Heart right ventricle (tissue), 16 donors: Measurements from ENCODE around the gene C2CD4C. TPM values are rescaled to one million over a fixed set of nuclear protein-coding genes. Genes with fewer than 3 reads are reported as not detected.

ENCODE experiments used
- ATAC-seq, 8 donors: fragments of 200-7000 bp; cut with Tn5 transposase; one replicate each; pipeline ENCODE4 v1.9.1; 2020; ENCODE audit warnings: mild to moderate bottlenecking in 8 of 8, moderate library complexity in 8 of 8, moderate number of reproducible peaks in 1 of 8
- DNase-seq, 2 donors: peaks; one replicate each; pipeline ENCODE4 v3.0.0-alpha.2; 2020
- H3K27ac ChIP-seq, 10 donors: fragments of 200-600 bp; sonication (generic) in 2 of 10; one replicate each; pipeline versions ENCODE4 v1.5.0 to v1.8.0; 2020 to 2022; ENCODE audit warnings: mild to moderate bottlenecking in 3 of 10
- H3K27me3 ChIP-seq, 7 donors: fragments of 200-600 bp; one replicate each; pipeline ENCODE4 v1.8.0; 2021 to 2022; ENCODE audit warnings: mild to moderate bottlenecking in 2 of 7
- H3K36me3 ChIP-seq, 9 donors: fragments of 200-600 bp; sonication (generic) in 1 of 9; one replicate each; pipeline versions ENCODE4 v1.5.0 to v1.8.0; 2020 to 2022; ENCODE audit warnings: mild to moderate bottlenecking in 2 of 9
- H3K4me1 ChIP-seq, 9 donors: fragments of 200-600 bp; sonication (generic) in 1 of 9; one replicate each; pipeline versions ENCODE4 v1.5.0 to v1.8.0; 2020 to 2022; ENCODE audit warnings: mild to moderate bottlenecking in 4 of 9
- H3K4me3 ChIP-seq, 10 donors: fragments of 200-600 bp; sonication (generic) in 2 of 10; one replicate each; pipeline versions ENCODE4 v1.5.0 to v1.8.0; 2020 to 2022; ENCODE audit warnings: mild to moderate bottlenecking in 7 of 10, moderate library complexity in 2 of 10
- H3K9me3 ChIP-seq, 11 donors: fragments of 200-600 bp in 10 of 11; sonication (generic) in 2 of 11; one replicate each; pipeline versions ENCODE4 v1.5.0 to v1.8.0; 2013 to 2022; ENCODE audit warnings: mild to moderate bottlenecking in 2 of 11, control low read depth in 1 of 11, moderate library complexity in 1 of 11
- WGBS, 2 donors: extraction: QIAGEN DNeasy Blood & Tissue Kit; methylation state at CpG; one replicate each; pipeline ENCODE4 v1.1.7; 2013; ENCODE audit warnings: inconsistent platforms in 1 of 2; 5-methylcytosine and 5-hydroxymethylcytosine counted together
- intact Hi-C, 10 donors: fragments of 100-400 bp; cut with DNase I; formaldehyde crosslinking; loops; one replicate each; pipeline versions ENCODE4 v1.11.1 to v1.14.2; 2022
- polyA plus RNA-seq, 2 donors: library from polyadenylated mRNA; stranded (reverse); fragments of 200-250 nt; gene quantifications; one replicate each; pipeline ENCODE4 v1.2.3, GENCODE V29; 2013
- total RNA-seq, 10 donors: library from RNA; stranded (reverse); fragmentation: NEBNext Ultra II Directional in 3 of 10; extraction: Animal tissue kit (Norgen Biotek cat#: 25700) in 3 of 10; gene quantifications; one replicate each; pipeline versions ENCODE4 v1.2.1 to v1.2.4, GENCODE V29; 2021 to 2023
- TF ChIP-seq, protein P1 (sequence below), 9 donors: fragments of 200-600 bp; sonication (generic) in 2 of 9; IDR thresholded peaks; one replicate each; pipeline versions ENCODE4 v1.5.0 to v1.8.0; 2021 to 2022; ENCODE audit warnings: antibody characterized with exemption in 9 of 9, mild to moderate bottlenecking in 5 of 9, moderate library complexity in 1 of 9
- donor health status: Arrhythmogenic right ventricular cardiomyopathy.
- donor health status: ischemic (EF 13 %, LVEDD 7.1; RV severe dilation, severe dysfunction).
- donor health status: healthy with polysubstance abuse.
- donor health status: DM: no; HTN: yes; CAD: no.
- donor health status: DM: no; HTN: no; CAD: no.
- donor health status: ischemic (EF 25% LVEDD 6.9; RV normal size, moderate dysfunction).
- donor health status: ischemic (EF 25% LVEDD 5.7; RV mildly dilated, moderate dysfunction).
- donor health status: healthy.
- donor health status: DM: yes; HTN: yes; CAD: no.
- donor health status: Ischemic cardiomyopathy.
- donor health status: ischemic (EF 35%, LVEDD 5.7; RV mildly dilated, moderate dysfunction).
- donor health status: nonischemic (EF 11% LVEDD 7.7; RV severe dilation, severe dysfunction).
- donor health status: DM: yes; HTN: yes; CAD: no.
- donor health status: PGD.
- donor health status: ischemic (EF 29% LVEDD 5.4; RV normal size, mild dysfunction).
- donor health status: nonischemic (EF 23%, LVEDD 6.1; RV moderate dilation, normal function).

Gene C2CD4C
- total and polyA plus RNA-seq, 12 donors, result 0.26 to 2.2 (median 0.79) TPM

GRCh38 chr19:402786-403185 is 6.2 kb downstream of the C2CD4C start:
- peaks cover 0 to under 1% (median 0%) of the 10 kb centered on the region in 9 donors for H3K4me1 ChIP-seq
- no peaks in the 10 kb centered on the region for H3K36me3 ChIP-seq
- peaks cover 0 to 52% (median 36%) of the 10 kb centered on the region in 7 donors for H3K27me3 ChIP-seq
- H3K4me3 ChIP-seq, result no peak overlapping the region
- ATAC-seq, result no peak
- 89 to 92% methylated on average over 11 of the region's 11 CpGs for WGBS, 2 donors
- H3K9me3 ChIP-seq, result peaks cover 0 to 2% (median 0%) of the 10 kb centered on the region in 11 donors
- intact Hi-C loops, result no loop called here
- TF ChIP-seq, protein P1, sequence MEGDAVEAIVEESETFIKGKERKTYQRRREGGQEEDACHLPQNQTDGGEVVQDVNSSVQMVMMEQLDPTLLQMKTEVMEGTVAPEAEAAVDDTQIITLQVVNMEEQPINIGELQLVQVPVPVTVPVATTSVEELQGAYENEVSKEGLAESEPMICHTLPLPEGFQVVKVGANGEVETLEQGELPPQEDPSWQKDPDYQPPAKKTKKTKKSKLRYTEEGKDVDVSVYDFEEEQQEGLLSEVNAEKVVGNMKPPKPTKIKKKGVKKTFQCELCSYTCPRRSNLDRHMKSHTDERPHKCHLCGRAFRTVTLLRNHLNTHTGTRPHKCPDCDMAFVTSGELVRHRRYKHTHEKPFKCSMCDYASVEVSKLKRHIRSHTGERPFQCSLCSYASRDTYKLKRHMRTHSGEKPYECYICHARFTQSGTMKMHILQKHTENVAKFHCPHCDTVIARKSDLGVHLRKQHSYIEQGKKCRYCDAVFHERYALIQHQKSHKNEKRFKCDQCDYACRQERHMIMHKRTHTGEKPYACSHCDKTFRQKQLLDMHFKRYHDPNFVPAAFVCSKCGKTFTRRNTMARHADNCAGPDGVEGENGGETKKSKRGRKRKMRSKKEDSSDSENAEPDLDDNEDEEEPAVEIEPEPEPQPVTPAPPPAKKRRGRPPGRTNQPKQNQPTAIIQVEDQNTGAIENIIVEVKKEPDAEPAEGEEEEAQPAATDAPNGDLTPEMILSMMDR (IDR thresholded peaks at IDR 0.05), result no peak
- no peak overlapping the region for H3K27ac ChIP-seq
- no peak for DNase-seq

GRCh38 chr19:401866-402511 is 7.0 kb downstream of the C2CD4C start:
- H3K4me1 ChIP-seq, result no peaks in the 10 kb centered on the region
- no peak overlapping the region for H3K27ac ChIP-seq
- peak overlapping the region in 1 of 10 donors; percentile 12 for H3K4me3 ChIP-seq
- H3K36me3 ChIP-seq, result no peaks in the 10 kb centered on the region
- intact Hi-C loops, result no loop called here
- ATAC-seq (peak in 1 of 8 donors; percentile 26), DNase-seq (peak in 1 of 2 donors; percentile 6)
- 54% methylated on average over 32 to 38 of the region's 38 CpGs for WGBS, 2 donors
- H3K9me3 ChIP-seq, result peaks cover 0 to 2% (median 0%) of the 10 kb centered on the region in 11 donors
- H3K27me3 ChIP-seq, result peaks cover 0 to 54% (median 33%) of the 10 kb centered on the region in 7 donors
- TF ChIP-seq, protein P1 (IDR thresholded peaks at IDR 0.05), result no peak

GRCh38 chr19:400976-401865 is 7.7 kb downstream of the C2CD4C start:
- ATAC-seq, result peak in 2 of 8 donors; percentile 19 to 27
- WGBS, 2 donors, result 83 to 85% methylated on average over 43 of the region's 43 CpGs

GRCh38 chr19:399370-399769 is 9.6 kb downstream of the C2CD4C start:
- DNase-seq (no peak), ATAC-seq (no peak)
- no peaks in the 10 kb centered on the region for H3K4me1 ChIP-seq
- H3K9me3 ChIP-seq, result peaks cover 0 to 2% (median 0%) of the 10 kb centered on the region in 11 donors
- WGBS, 2 donors, result 89% methylated on average over 9 of the region's 9 CpGs
- H3K27ac ChIP-seq, result no peak overlapping the region
- intact Hi-C loops, result no loop called here
- H3K36me3 ChIP-seq, result no peaks in the 10 kb centered on the region
- TF ChIP-seq, protein P1 (IDR thresholded peaks at IDR 0.05), result no peak
- no peak overlapping the region for H3K4me3 ChIP-seq
- H3K27me3 ChIP-seq, result peaks cover 0 to 42% (median 19%) of the 10 kb centered on the region in 7 donors

More at GRCh38 chr19:400976-401865, 7.7 kb downstream of the C2CD4C start:
- intact Hi-C loops, result no loop called here
- DNase-seq, result no peak
- Histone ChIP-seq H3K9me3 (peaks cover 0 to 2% (median 0%) of the 10 kb centered on the region in 11 donors), H3K4me3 (no peak overlapping the region), H3K36me3 (no peaks in the 10 kb centered on the region), H3K4me1 (no peaks in the 10 kb centered on the region), H3K27me3 (peaks cover 0 to 50% (median 26%) of the 10 kb centered on the region in 7 donors), H3K27ac (no peak overlapping the region)
- TF ChIP-seq, protein P1 (IDR thresholded peaks at IDR 0.05), result no peak
